Nucleus accumbens (tissue), 56 donors: ENCODE results near the gene RPP30.

ENCODE experiments used
- DNase-seq, 56 donors: peaks; one replicate each; lab custom pipeline; 2025; lab: John Stamatoyannopoulos, UW

Gene RPP30

GRCh38 chr10:90914992-90915765, 43.4 kb downstream of the RPP30 start:
- no peak for DNase-seq

GRCh38 chr10:90915766-90916075, 43.9 kb downstream of the RPP30 start:
- DNase-seq, result no peak

- no peak for DNase-seq
Observed at GRCh38 chr10:90916392-90917237, 44.8 kb downstream of the RPP30 start.

- DNase-seq, result no peak
Observed at GRCh38 chr10:90917238-90917967, 45.6 kb downstream of the RPP30 start.

GRCh38 chr10:90917968-90918318, 46.2 kb downstream of the RPP30 start:
- no peak for DNase-seq

- DNase-seq, result no peak
Observed at GRCh38 chr10:90919683-90920574, 48.2 kb downstream of the RPP30 start.

GRCh38 chr10:90920986-90921666, 49.4 kb downstream of the RPP30 start, which contains the start of gene ANKRD1:
Gene ANKRD1, minus strand, starts transcription at chr10:90921087. Its CDS starts 60 bp downstream, at chr10:90921027.
- no peak for DNase-seq

- DNase-seq, result no peak
Observed at GRCh38 chr10:90921906-90922305, 50.1 kb downstream of the RPP30 start.

- DNase-seq, result no peak
Observed at GRCh38 chr10:90923111-90923731, 51.4 kb downstream of the RPP30 start.

- DNase-seq, result no peak
Observed at GRCh38 chr10:90924552-90924951, 52.8 kb downstream of the RPP30 start.

GRCh38 chr10:90925079-90926029, 53.6 kb downstream of the RPP30 start:
- no peak for DNase-seq

GRCh38 chr10:90927293-90927692, 55.5 kb downstream of the RPP30 start:
- DNase-seq, result no peak

- no peak for DNase-seq
Observed at GRCh38 chr10:90929179-90929578, 57.4 kb downstream of the RPP30 start.

GRCh38 chr10:90930070-90930837, 58.5 kb downstream of the RPP30 start:
- peak in 1 of 56 donors; percentile 6 for DNase-seq

GRCh38 chr10:90930971-90931871, 59.4 kb downstream of the RPP30 start:
- DNase-seq, result no peak
